IPS-15b (cell line): Measurements from ENCODE around the gene DIP2A.

ENCODE experiments used
- H3K27me3 ChIP-seq: one replicate; pipeline ENCODE4 v1.6.1; 2013; ENCODE audit warnings: low read length; ENCODE audit not compliant: control insufficient read depth, insufficient read depth
- H3K36me3 ChIP-seq: one replicate; pipeline ENCODE4 v1.6.1; 2013; ENCODE audit warnings: low read length; ENCODE audit not compliant: control insufficient read depth, insufficient read depth
- H3K4me1 ChIP-seq: one replicate; pipeline ENCODE4 v1.6.1; 2013; ENCODE audit warnings: mild to moderate bottlenecking, low read length; ENCODE audit not compliant: control insufficient read depth, insufficient read depth
- H3K4me3 ChIP-seq: one replicate; pipeline ENCODE4 v1.5.1; 2013; ENCODE audit warnings: low read depth, low read length
- H3K9ac ChIP-seq: one replicate; pipeline ENCODE4 v1.6.1; 2013; ENCODE audit warnings: low read depth, mild to moderate bottlenecking, low read length
- H3K9me3 ChIP-seq: one replicate; pipeline ENCODE4 v1.6.1; 2013; ENCODE audit warnings: mild to moderate bottlenecking, low read length; ENCODE audit not compliant: control insufficient read depth, insufficient read depth

DIP2A gene

GRCh38 chr21:46458315-46459023, at the start of gene DIP2A:
DIP2A (plus strand) TSS chr21:46458891; CDS start chr21:46459132, 241 bp downstream.
- H3K4me1 ChIP-seq = peaks cover 5% of the 10 kb centered on the region
- no peaks in the 10 kb centered on the region for H3K9me3 ChIP-seq
- no peaks in the 10 kb centered on the region for H3K27me3 ChIP-seq
- H3K9ac ChIP-seq = peak within 1 kb of the TSS; percentile 91
- peaks cover 7% of the 10 kb centered on the region for H3K36me3 ChIP-seq
- H3K4me3 ChIP-seq = peak within 1 kb of the TSS; percentile 82

- H3K36me3 ChIP-seq = peaks cover 6% of the 10 kb centered on the region
Observed at GRCh38 chr21:46409641-46410406, 48.9 kb upstream of the DIP2A start.

GRCh38 chr21:46410516-46410915, 48.2 kb upstream of the DIP2A start:
- Histone ChIP-seq H3K36me3 (peaks cover 9% of the 10 kb centered on the region), H3K4me3 (no peak overlapping the region), H3K9me3 (no peaks in the 10 kb centered on the region), H3K27me3 (no peaks in the 10 kb centered on the region), H3K9ac (no peak overlapping the region), H3K4me1 (no peaks in the 10 kb centered on the region)

More at GRCh38 chr21:46409641-46410406, 48.9 kb upstream of the DIP2A start:
- Histone ChIP-seq H3K9ac (peak overlapping the region; percentile 37), H3K9me3 (no peaks in the 10 kb centered on the region), H3K4me1 (no peaks in the 10 kb centered on the region), H3K27me3 (no peaks in the 10 kb centered on the region), H3K4me3 (no peak overlapping the region)

- peaks cover 9% of the 10 kb centered on the region for H3K36me3 ChIP-seq
- H3K9me3 ChIP-seq = no peaks in the 10 kb centered on the region
- no peaks in the 10 kb centered on the region for H3K27me3 ChIP-seq
- H3K4me1 ChIP-seq = no peaks in the 10 kb centered on the region
- H3K9ac ChIP-seq = no peak overlapping the region
- H3K4me3 ChIP-seq = no peak overlapping the region
Observed at GRCh38 chr21:46411236-46411635, 47.5 kb upstream of the DIP2A start.

GRCh38 chr21:46411691-46412090, 47.0 kb upstream of the DIP2A start:
- Histone ChIP-seq H3K36me3 (peaks cover 13% of the 10 kb centered on the region), H3K9ac (no peak overlapping the region), H3K9me3 (no peaks in the 10 kb centered on the region), H3K27me3 (no peaks in the 10 kb centered on the region), H3K4me3 (no peak overlapping the region), H3K4me1 (no peaks in the 10 kb centered on the region)

- Histone ChIP-seq H3K4me3 (no peak overlapping the region), H3K36me3 (peaks cover 16% of the 10 kb centered on the region), H3K27me3 (no peaks in the 10 kb centered on the region), H3K9me3 (no peaks in the 10 kb centered on the region), H3K9ac (no peak overlapping the region), H3K4me1 (no peaks in the 10 kb centered on the region)
Observed at GRCh38 chr21:46412521-46413364, 45.9 kb upstream of the DIP2A start.

- no peaks in the 10 kb centered on the region for H3K27me3 ChIP-seq
- H3K36me3 ChIP-seq = peaks cover 16% of the 10 kb centered on the region
- no peaks in the 10 kb centered on the region for H3K4me1 ChIP-seq
- H3K4me3 ChIP-seq = no peak overlapping the region
- H3K9ac ChIP-seq = no peak overlapping the region
- no peaks in the 10 kb centered on the region for H3K9me3 ChIP-seq
Observed at GRCh38 chr21:46413365-46413696, 45.4 kb upstream of the DIP2A start.

- no peaks in the 10 kb centered on the region for H3K4me1 ChIP-seq
- H3K27me3 ChIP-seq = no peaks in the 10 kb centered on the region
- no peak overlapping the region for H3K9ac ChIP-seq
- H3K36me3 ChIP-seq = peaks cover 26% of the 10 kb centered on the region
- H3K4me3 ChIP-seq = no peak overlapping the region
- H3K9me3 ChIP-seq = no peaks in the 10 kb centered on the region
Observed at GRCh38 chr21:46414965-46415275, 43.8 kb upstream of the DIP2A start.

GRCh38 chr21:46416551-46416950, 42.1 kb upstream of the DIP2A start:
- Histone ChIP-seq H3K9ac (no peak overlapping the region), H3K4me3 (no peak overlapping the region), H3K9me3 (no peaks in the 10 kb centered on the region), H3K27me3 (no peaks in the 10 kb centered on the region), H3K4me1 (no peaks in the 10 kb centered on the region), H3K36me3 (peaks cover 32% of the 10 kb centered on the region)

GRCh38 chr21:46418265-46418946, 40.3 kb upstream of the DIP2A start:
- H3K36me3 ChIP-seq = peaks cover 35% of the 10 kb centered on the region
- H3K9me3 ChIP-seq = no peaks in the 10 kb centered on the region
- peaks cover 3% of the 10 kb centered on the region for H3K4me1 ChIP-seq
- no peak overlapping the region for H3K9ac ChIP-seq
- no peak overlapping the region for H3K4me3 ChIP-seq
- no peaks in the 10 kb centered on the region for H3K27me3 ChIP-seq
